Tibial nerve (tissue), 4 donors: Measurements from ENCODE around the gene MYRIP. TPM values are rescaled to one million over a fixed set of nuclear protein-coding genes. Genes with fewer than 3 reads are reported as not detected.

ENCODE experiments used
- DNase-seq, 2 donors: peaks; one replicate each; pipeline ENCODE4 v3.0.0-alpha.2; 2019; ENCODE audit warnings: low spot score in 2 of 2
- H3K27ac ChIP-seq, 4 donors: fragments of 200-600 bp; sonication (generic) in 3 of 4; one replicate each; pipeline ENCODE4 v1.5.1; 2017 to 2019; ENCODE audit warnings: mild to moderate bottlenecking in 1 of 4
- H3K27me3 ChIP-seq, 2 donors: fragments of 200-600 bp; sonication (generic) in 1 of 2; one replicate each; pipeline versions ENCODE4 v1.5.1 to v1.6.0; 2017 to 2019
- H3K36me3 ChIP-seq, 3 donors: fragments of 200-600 bp; sonication (generic); one replicate each; pipeline ENCODE4 v1.5.1; 2018 to 2019
- H3K4me1 ChIP-seq, 4 donors: fragments of 200-600 bp; sonication (generic) in 3 of 4; one replicate each; pipeline ENCODE4 v1.5.1; 2017 to 2019
- H3K4me3 ChIP-seq, 4 donors: fragments of 200-600 bp; sonication (generic) in 3 of 4; one replicate each; pipeline ENCODE4 v1.5.1; 2017 to 2019; ENCODE audit warnings: mild to moderate bottlenecking in 1 of 4, moderate library complexity in 1 of 4
- H3K9me3 ChIP-seq, 4 donors: fragments of 200-600 bp; sonication (generic) in 3 of 4; one replicate each; pipeline ENCODE4 v1.5.1; 2017 to 2019
- EP300 ChIP-seq, 2 donors: sonication (generic); formaldehyde crosslinking; IDR thresholded peaks; one replicate each; pipeline ENCODE4 v1.6.1; 2017; ENCODE audit warnings: antibody characterized with exemption in 2 of 2, mild to moderate bottlenecking in 1 of 2
- POLR2A ChIP-seq, 2 donors: fragments of 450-650 bp; IDR thresholded peaks; one replicate each; pipeline ENCODE4 v1.6.1; 2017; ENCODE audit warnings: antibody characterized with exemption in 2 of 2, mild to moderate bottlenecking in 2 of 2, moderate library complexity in 2 of 2
- WGBS, 2 donors: methylation state at CpG; one replicate each; pipeline ENCODE4 v1.1.5; 2018; 5-methylcytosine and 5-hydroxymethylcytosine counted together
- total RNA-seq, 4 donors: library from RNA; depleted of rRNA; stranded (reverse); fragments of >200 nt; gene quantifications; one replicate each; pipeline ENCODE4 v1.1.0, GENCODE V29; 2016
- TF ChIP-seq, protein P1 (sequence below), 5 experiments: fragments of 200-600 bp in 3 of 5; fragments of 450-650 bp in 2 of 5; sonication (generic) in 3 of 5; IDR thresholded peaks; one replicate each; pipeline ENCODE4 v1.5.1; 2016 to 2019; ENCODE audit warnings: antibody characterized with exemption in 5 of 5, mild to moderate bottlenecking in 3 of 5, moderate library complexity in 2 of 5

The MYRIP gene
- total RNA-seq, 4 donors from 2014 or later: 2.9 to 12.0 (median 9.9) TPM

DNA sequence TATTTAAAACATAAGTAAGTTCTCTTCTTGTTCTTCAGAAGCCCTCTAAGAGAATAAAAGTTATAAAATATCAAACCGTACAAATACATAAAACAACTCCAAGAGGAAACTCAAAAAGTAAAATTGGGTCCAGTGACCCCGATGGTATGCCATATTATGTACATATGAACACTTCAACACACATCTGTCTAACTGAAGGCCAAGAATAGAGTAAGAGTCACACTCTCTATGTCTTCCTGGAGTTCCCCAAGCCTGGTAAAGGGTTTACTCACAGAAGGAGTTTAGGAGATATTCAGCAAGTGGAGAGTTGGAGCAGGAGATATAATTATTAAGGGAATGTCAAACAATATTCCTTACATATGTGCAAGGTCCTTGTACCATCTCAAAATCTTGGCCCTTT is 398.8 kb downstream of the MYRIP start:
- H3K9me3 ChIP-seq: no peaks in the 10 kb centered on the region
- no peaks in the 10 kb centered on the region for H3K4me1 ChIP-seq
- no peaks in the 10 kb centered on the region for H3K36me3 ChIP-seq
- H3K4me3 ChIP-seq: no peak overlapping the region
- DNase-seq: no peak
- H3K27ac ChIP-seq: no peak overlapping the region
- no peaks in the 10 kb centered on the region for H3K27me3 ChIP-seq
- TF ChIP-seq, protein P1, sequence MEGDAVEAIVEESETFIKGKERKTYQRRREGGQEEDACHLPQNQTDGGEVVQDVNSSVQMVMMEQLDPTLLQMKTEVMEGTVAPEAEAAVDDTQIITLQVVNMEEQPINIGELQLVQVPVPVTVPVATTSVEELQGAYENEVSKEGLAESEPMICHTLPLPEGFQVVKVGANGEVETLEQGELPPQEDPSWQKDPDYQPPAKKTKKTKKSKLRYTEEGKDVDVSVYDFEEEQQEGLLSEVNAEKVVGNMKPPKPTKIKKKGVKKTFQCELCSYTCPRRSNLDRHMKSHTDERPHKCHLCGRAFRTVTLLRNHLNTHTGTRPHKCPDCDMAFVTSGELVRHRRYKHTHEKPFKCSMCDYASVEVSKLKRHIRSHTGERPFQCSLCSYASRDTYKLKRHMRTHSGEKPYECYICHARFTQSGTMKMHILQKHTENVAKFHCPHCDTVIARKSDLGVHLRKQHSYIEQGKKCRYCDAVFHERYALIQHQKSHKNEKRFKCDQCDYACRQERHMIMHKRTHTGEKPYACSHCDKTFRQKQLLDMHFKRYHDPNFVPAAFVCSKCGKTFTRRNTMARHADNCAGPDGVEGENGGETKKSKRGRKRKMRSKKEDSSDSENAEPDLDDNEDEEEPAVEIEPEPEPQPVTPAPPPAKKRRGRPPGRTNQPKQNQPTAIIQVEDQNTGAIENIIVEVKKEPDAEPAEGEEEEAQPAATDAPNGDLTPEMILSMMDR (IDR thresholded peaks at IDR 0.05): no peak
- no peak for TF ChIP-seq POLR2A (IDR thresholded peaks at IDR 0.05)
- TF ChIP-seq EP300 (IDR thresholded peaks at IDR 0.05): no peak
- 86 to 97% methylated on average over 2 of the region's 2 CpGs for WGBS, 2 donors

DNA sequence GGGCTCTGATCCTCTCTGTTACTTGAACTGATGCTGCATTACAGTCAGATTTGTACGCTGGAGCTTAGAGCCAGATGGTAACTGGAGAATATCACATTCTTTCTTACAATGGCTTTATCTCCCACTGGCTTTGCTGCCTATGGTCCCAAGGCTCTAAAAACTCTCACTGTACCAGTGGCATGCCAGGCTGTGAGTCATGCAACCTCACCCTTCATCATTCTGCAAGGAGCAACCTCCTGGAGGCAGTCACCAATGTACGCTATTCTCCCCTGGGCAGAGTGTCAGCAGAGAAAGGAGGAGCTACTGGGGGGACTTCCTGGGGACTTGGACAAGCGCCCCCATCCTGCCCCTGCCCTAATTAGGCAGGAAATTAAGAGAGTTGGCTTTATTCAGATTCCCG is 402.2 kb downstream of the MYRIP start:
- DNase-seq: no peak

DNA sequence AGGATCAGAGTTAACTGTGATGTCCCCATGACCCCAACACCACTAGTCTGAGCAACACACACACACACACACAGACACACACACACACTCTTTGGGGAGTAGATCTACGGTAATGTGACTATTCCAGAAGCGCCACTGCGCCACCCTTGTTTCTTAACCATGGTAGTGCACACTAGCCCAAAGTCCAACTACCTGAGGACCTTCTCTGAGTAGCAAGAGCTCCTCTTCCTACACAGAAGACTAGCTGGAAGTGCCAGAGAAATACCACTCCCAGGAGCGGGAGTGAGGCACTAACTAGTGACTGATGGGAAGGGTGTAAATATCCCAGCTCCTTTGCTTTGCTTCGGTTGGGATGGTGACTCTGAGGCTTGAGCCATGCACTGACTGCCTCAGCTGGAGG is 404.1 kb downstream of the MYRIP start:
- TF ChIP-seq POLR2A (IDR thresholded peaks at IDR 0.05): no peak
- no peak for TF ChIP-seq EP300 (IDR thresholded peaks at IDR 0.05)
- TF ChIP-seq, protein P1 (IDR thresholded peaks at IDR 0.05): no peak
- H3K4me1 ChIP-seq: no peaks in the 10 kb centered on the region
- H3K27ac ChIP-seq: no peak overlapping the region
- H3K27me3 ChIP-seq: no peaks in the 10 kb centered on the region
- H3K36me3 ChIP-seq: peaks cover 0 to 8% (median 0%) of the 10 kb centered on the region in 3 donors
- H3K9me3 ChIP-seq: no peaks in the 10 kb centered on the region
- DNase-seq: no peak
- WGBS, 2 donors: 72 to 79% methylated on average over 5 of the region's 5 CpGs
- no peak overlapping the region for H3K4me3 ChIP-seq

More for the DNA sequence above, 402.2 kb downstream of the MYRIP start:
- Histone ChIP-seq H3K4me3 (no peak overlapping the region), H3K9me3 (no peaks in the 10 kb centered on the region), H3K27me3 (no peaks in the 10 kb centered on the region), H3K36me3 (peaks cover 0 to 8% (median 0%) of the 10 kb centered on the region in 3 donors), H3K4me1 (no peaks in the 10 kb centered on the region), H3K27ac (no peak overlapping the region)
- WGBS, 2 donors: 72 to 90% methylated on average over 4 of the region's 4 CpGs
- TF ChIP-seq EP300 (IDR thresholded peaks at IDR 0.05): no peak
- TF ChIP-seq POLR2A (IDR thresholded peaks at IDR 0.05): no peak
- TF ChIP-seq, protein P1 (IDR thresholded peaks at IDR 0.05): no peak

DNA sequence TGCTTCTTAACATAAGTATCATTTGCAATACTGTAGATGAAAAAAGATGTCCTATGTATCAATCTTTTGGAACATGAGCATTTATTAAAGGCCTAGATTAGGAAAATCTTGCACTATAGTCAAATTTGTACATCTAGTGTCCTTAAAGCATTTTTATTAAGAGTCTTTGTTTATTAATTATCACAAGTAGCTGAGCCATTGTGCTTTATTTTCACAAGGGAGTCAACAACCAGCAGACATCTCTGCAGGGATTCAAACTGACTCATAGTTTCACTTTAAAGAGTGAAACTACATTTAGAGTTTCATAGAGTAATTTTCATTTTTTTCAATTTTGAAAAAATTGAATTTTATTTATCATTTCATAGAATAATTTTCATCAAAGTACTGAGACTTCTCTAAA is 405.6 kb downstream of the MYRIP start:
- TF ChIP-seq, protein P1 (IDR thresholded peaks at IDR 0.05): no peak
- no peak for TF ChIP-seq POLR2A (IDR thresholded peaks at IDR 0.05)
- TF ChIP-seq EP300 (IDR thresholded peaks at IDR 0.05): no peak
- no peak overlapping the region for H3K27ac ChIP-seq
- peaks cover 0 to 8% (median 0%) of the 10 kb centered on the region in 3 donors for H3K36me3 ChIP-seq
- no peaks in the 10 kb centered on the region for H3K27me3 ChIP-seq
- H3K4me1 ChIP-seq: no peaks in the 10 kb centered on the region
- no peaks in the 10 kb centered on the region for H3K9me3 ChIP-seq
- H3K4me3 ChIP-seq: no peak overlapping the region
- no peak for DNase-seq

DNA sequence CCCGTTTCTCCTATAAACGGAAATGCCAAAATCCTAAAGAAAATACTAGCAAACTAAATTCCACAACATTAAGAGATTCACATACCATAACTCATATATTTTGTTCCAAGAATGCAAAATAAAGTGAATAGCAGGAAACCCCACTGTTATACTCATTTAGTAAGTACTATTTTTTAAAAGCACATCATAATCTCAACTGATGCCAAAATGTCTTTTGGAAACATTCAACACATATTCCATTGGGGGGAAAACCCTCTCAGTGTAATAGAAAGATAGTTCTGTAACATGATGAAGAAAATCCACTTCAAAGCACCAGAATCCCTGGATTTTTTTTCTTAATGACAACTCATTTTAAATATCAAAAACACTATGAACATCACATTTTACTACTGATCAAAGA is 407.1 kb downstream of the MYRIP start:
- no peak for TF ChIP-seq EP300 (IDR thresholded peaks at IDR 0.05)
- H3K27ac ChIP-seq: no peak overlapping the region

DNA sequence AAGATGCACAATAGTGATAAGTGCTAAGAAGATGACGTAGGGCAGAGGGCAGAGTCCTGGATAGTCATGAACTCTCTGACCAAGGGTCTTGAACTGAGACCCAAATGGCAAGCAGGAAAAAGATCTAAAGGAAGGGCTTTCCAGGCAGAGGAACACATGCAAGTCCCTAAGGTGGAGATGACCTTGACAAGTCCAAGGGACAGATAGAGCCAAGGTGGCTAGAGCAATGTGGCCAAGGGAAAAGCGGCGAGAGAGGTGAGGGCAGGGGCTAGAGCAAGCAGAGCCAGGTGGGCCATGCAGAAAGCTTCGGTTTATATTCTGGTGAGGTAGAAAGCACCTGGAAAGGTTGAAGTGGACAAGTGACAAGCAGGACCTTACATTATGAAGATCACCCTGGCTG is 414.4 kb downstream of the MYRIP start:
- no peaks in the 10 kb centered on the region for H3K27me3 ChIP-seq
- no peak for DNase-seq
- no peak overlapping the region for H3K4me3 ChIP-seq
- no peaks in the 10 kb centered on the region for H3K9me3 ChIP-seq
- no peaks in the 10 kb centered on the region for H3K4me1 ChIP-seq
- WGBS, 2 donors: 97 to 99% methylated on average over 4 of the region's 4 CpGs
- H3K27ac ChIP-seq: no peak overlapping the region
- H3K36me3 ChIP-seq: peaks cover 0 to 11% (median 0%) of the 10 kb centered on the region in 3 donors
- TF ChIP-seq, protein P1 (IDR thresholded peaks at IDR 0.05): no peak
- TF ChIP-seq EP300 (IDR thresholded peaks at IDR 0.05): no peak
- no peak for TF ChIP-seq POLR2A (IDR thresholded peaks at IDR 0.05)

More for the DNA sequence above, 407.1 kb downstream of the MYRIP start:
- peaks cover 0 to 8% (median 0%) of the 10 kb centered on the region in 3 donors for H3K36me3 ChIP-seq
- H3K9me3 ChIP-seq: no peaks in the 10 kb centered on the region
- H3K27me3 ChIP-seq: no peaks in the 10 kb centered on the region
- 48 to 52% methylated on average over 2 of the region's 2 CpGs for WGBS, 2 donors
- no peak for DNase-seq
- H3K4me1 ChIP-seq: no peaks in the 10 kb centered on the region
- H3K4me3 ChIP-seq: no peak overlapping the region
